Upper lobe of right lung (tissue), 1 donor: ENCODE measurements around the gene SHMT2. TPM values are rescaled to one million over a fixed set of nuclear protein-coding genes. Genes with fewer than 3 reads are reported as not detected.

ENCODE experiments used
- ATAC-seq: fragments of 200-7000 bp; cut with Tn5 transposase; one replicate; pipeline ENCODE4 v1.9.1; 2020; ENCODE audit warnings: mild to moderate bottlenecking, moderate library complexity
- DNase-seq: peaks from one replicate; pipeline ENCODE4 v3.0.0-alpha.2; 2020
- H3K27ac ChIP-seq: fragments of 200-600 bp; one replicate; pipeline ENCODE4 v1.8.0; 2022
- H3K27me3 ChIP-seq: fragments of 200-600 bp; one replicate; pipeline ENCODE4 v1.8.0; 2022; ENCODE audit warnings: mild to moderate bottlenecking
- H3K36me3 ChIP-seq: fragments of 200-600 bp; one replicate; pipeline ENCODE4 v1.8.0; 2022
- H3K4me1 ChIP-seq: fragments of 200-600 bp; one replicate; pipeline ENCODE4 v1.8.0; 2022
- H3K4me3 ChIP-seq: fragments of 200-600 bp; one replicate; pipeline ENCODE4 v1.8.0; 2022; ENCODE audit warnings: mild to moderate bottlenecking
- H3K9me3 ChIP-seq: fragments of 200-600 bp; one replicate; pipeline ENCODE4 v1.8.0; 2022
- CTCF ChIP-seq: fragments of 200-600 bp; IDR thresholded peaks from one replicate; pipeline ENCODE4 v1.8.0; 2022; ENCODE audit warnings: antibody characterized with exemption
- intact Hi-C: fragments of 100-400 bp; cut with DNase I; formaldehyde crosslinking; loops from one replicate; pipeline ENCODE4 v1.11.0; 2022
- total RNA-seq: library from RNA; stranded (reverse); fragmentation: NEBNext Ultra II Directional; extraction: Animal tissue kit (Norgen Biotek cat#: 25700); gene quantifications from one replicate; pipeline ENCODE4 v1.2.1, GENCODE V29; 2021
- donor health status: DM: no; HTN: yes; CAD: no; lungs with severe emphysema.

SHMT2 gene
- total RNA-seq, 1 donor from 2014 or later: 59.2 TPM

GRCh38 chr12:57260366-57260765, 30.9 kb downstream of the SHMT2 start:
- Histone ChIP-seq H3K4me1 (no peaks in the 10 kb centered on the region), H3K27me3 (no peaks in the 10 kb centered on the region), H3K4me3 (no peak overlapping the region), H3K27ac (no peak overlapping the region), H3K9me3 (no peaks in the 10 kb centered on the region), H3K36me3 (peaks cover 74% of the 10 kb centered on the region)
- ATAC-seq (no peak), DNase-seq (no peak)
- intact Hi-C loops: loop anchor here (10.0 kb wide), 1 partner anchor 194 kb away; the partner anchor contains the start of genes GLI1 and INHBE
- TF ChIP-seq CTCF: no peak

- H3K27ac ChIP-seq: no peak overlapping the region
- H3K36me3 ChIP-seq: peaks cover 75% of the 10 kb centered on the region
- H3K27me3 ChIP-seq: no peaks in the 10 kb centered on the region
- intact Hi-C loops: loop anchor here (10.0 kb wide), 1 partner anchor 193 kb away; the partner anchor contains the start of genes GLI1 and INHBE
- TF ChIP-seq CTCF: no peak
- no peak overlapping the region for H3K4me3 ChIP-seq
- ATAC-seq: no peak
- H3K9me3 ChIP-seq: no peaks in the 10 kb centered on the region
- DNase-seq: no peak
- H3K4me1 ChIP-seq: no peaks in the 10 kb centered on the region
Measured at GRCh38 chr12:57261428-57261865, 31.9 kb downstream of the SHMT2 start.

GRCh38 chr12:57262126-57262822, 32.8 kb downstream of the SHMT2 start:
- no peak overlapping the region for H3K27ac ChIP-seq
- no peak overlapping the region for H3K4me3 ChIP-seq
- no peaks in the 10 kb centered on the region for H3K4me1 ChIP-seq
- H3K9me3 ChIP-seq: no peaks in the 10 kb centered on the region
- peaks cover 75% of the 10 kb centered on the region for H3K36me3 ChIP-seq
- intact Hi-C loops: loop anchor here (10.0 kb wide), 1 partner anchor 193 kb away; the partner anchor contains the start of genes GLI1 and INHBE
- no peak for DNase-seq
- ATAC-seq: no peak
- H3K27me3 ChIP-seq: no peaks in the 10 kb centered on the region
- no peak for TF ChIP-seq CTCF

GRCh38 chr12:57263096-57263495, 33.6 kb downstream of the SHMT2 start:
- Histone ChIP-seq H3K4me3 (no peak overlapping the region), H3K36me3 (peaks cover 75% of the 10 kb centered on the region), H3K9me3 (no peaks in the 10 kb centered on the region), H3K27me3 (no peaks in the 10 kb centered on the region), H3K4me1 (no peaks in the 10 kb centered on the region), H3K27ac (no peak overlapping the region)
- DNase-seq (no peak), ATAC-seq (no peak)
- intact Hi-C loops: loop anchor here (10.0 kb wide), 1 partner anchor 192 kb away; the partner anchor contains the start of genes GLI1 and INHBE
- no peak for TF ChIP-seq CTCF

GRCh38 chr12:57266681-57267080, 37.2 kb downstream of the SHMT2 start:
- H3K4me3 ChIP-seq: no peak overlapping the region
- H3K27ac ChIP-seq: no peak overlapping the region
- DNase-seq (no peak), ATAC-seq (no peak)
- intact Hi-C loops: loop anchor here (10.0 kb wide), 1 partner anchor 188 kb away; the partner anchor contains the start of genes GLI1 and INHBE
- TF ChIP-seq CTCF: no peak
- no peaks in the 10 kb centered on the region for H3K27me3 ChIP-seq
- H3K36me3 ChIP-seq: peaks cover 76% of the 10 kb centered on the region
- no peaks in the 10 kb centered on the region for H3K4me1 ChIP-seq
- H3K9me3 ChIP-seq: no peaks in the 10 kb centered on the region
